Omental fat pad (tissue), 4 donors: ENCODE measurements around the gene ZBTB43. TPM values are rescaled to one million over a fixed set of nuclear protein-coding genes. Genes with fewer than 3 reads are reported as not detected.
A peak's percentile ranks its signal among the peaks of the same experiment; 100 is the strongest.
"Not testable (repeated sequence)": the region's sequence is repeated elsewhere in the genome, so short reads cannot be mapped to it uniquely, and the experiment has no call there.

Experiments used
- ATAC-seq: fragments of 150-250 bp; one replicate; pipeline ENCODE4 v1.9.1; 2016; ENCODE audit warnings: mild to moderate bottlenecking, moderate library complexity; ENCODE audit not compliant: low FRiP score
- DNase-seq: peaks from one replicate; pipeline ENCODE4 v3.0.0-alpha.2; 2019; ENCODE audit warnings: low spot score
- CTCF ChIP-seq, 3 donors: fragments of 450-650 bp; IDR thresholded peaks; one replicate each; pipeline ENCODE4 v1.5.1; 2016 to 2017; ENCODE audit warnings: antibody characterized with exemption in 3 of 3, mild to moderate bottlenecking in 3 of 3, moderate library complexity in 2 of 3
- total RNA-seq, 4 donors: library from RNA; depleted of rRNA; stranded (reverse); fragments of >200 nt; gene quantifications; one replicate each; pipeline ENCODE4 v1.1.0, GENCODE V29; 2016

The ZBTB43 gene
- total RNA-seq, 4 donors from 2014 or later = 11.2 to 28.8 (median 13.7) TPM

DNA sequence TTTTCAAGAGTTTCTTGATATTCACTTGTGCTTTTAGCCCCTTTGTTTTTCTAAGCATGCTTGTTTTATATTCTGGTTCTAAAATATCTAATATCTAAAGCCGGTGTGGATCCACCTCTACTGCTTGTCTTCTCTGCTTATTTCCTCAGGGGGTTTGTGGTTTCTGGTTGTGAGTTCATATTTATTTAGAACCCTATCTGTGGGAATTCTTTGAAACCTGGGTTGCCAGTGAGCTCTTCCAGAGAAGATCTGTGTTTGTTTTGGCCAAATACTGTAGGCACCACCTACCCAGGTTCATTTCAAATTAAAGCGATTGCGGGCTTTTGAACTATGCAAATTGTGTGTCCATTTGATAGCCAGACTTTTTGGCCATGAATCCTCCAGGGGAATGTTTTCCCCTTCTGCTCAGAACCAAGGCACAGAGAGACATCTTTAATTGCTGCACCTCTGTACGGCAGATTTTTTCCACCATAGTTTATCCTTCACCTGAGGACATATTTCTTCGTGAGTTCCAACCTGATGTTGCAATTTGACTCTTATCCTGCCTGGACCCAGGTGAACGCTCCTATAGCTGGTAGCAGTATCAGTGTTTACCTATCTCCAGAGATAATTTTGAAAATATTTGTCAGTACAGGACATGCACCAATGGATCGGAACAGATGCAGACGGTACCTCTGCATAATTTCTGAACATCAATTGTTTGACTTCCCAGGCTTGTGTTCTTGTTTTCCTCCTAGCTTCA is 2.4 kb upstream of the ZBTB43 start:
- no peak for DNase-seq
- TF ChIP-seq CTCF (IDR thresholded peaks at IDR 0.05) = no peak
- ATAC-seq = no peak

- no peak for ATAC-seq
- no peak for TF ChIP-seq CTCF (IDR thresholded peaks at IDR 0.05)
- DNase-seq = no peak
These were observed 593 bp upstream of the ZBTB43 start for GRCh38 chr9:126804198-126804695.

- TF ChIP-seq CTCF (IDR thresholded peaks at IDR 0.05) = no peak
- ATAC-seq = peak; percentile 64
- DNase-seq = peak; percentile 50
These were observed 868 bp downstream of the ZBTB43 start for GRCh38 chr9:126805554-126806262.

DNA sequence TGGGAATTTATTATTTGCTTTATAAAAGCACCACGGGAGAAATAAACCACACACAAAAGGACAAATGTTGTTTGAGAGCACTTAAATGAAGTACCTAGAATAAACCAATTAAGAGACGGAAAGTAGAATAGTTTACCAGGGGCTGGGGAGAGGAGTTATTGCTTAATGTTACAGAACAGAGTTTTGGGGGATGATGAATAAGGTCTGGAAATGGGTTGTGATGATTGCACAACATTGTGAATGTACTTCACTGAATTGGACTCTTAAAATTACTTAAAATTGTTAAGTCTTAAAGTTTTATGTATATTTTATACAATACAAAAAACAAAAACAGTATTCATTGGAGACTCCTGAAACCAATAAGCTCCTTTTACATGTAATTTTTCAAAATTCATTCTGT is 1.5 kb downstream of the ZBTB43 start:
- DNase-seq (no peak), ATAC-seq (peak; percentile 27)
- no peak for TF ChIP-seq CTCF (IDR thresholded peaks at IDR 0.05)

DNA sequence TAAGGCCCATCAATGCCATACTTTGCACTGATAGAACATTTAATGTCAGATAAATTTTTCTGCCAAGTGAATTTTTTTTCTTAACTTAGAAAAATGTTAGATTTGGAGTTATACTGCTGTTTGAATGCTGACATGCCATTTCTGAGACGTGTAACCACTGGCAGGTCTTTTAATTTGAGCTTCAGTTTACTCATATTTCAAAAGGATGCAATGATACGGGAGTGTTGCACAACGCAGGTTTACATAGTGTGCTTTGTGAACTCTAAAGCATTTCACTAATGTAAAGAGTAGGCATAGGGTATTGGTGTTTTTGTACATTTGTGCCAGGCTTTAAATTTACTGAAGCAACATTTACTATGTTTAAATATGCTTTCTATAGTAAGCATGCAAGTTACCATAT is 4.2 kb downstream of the ZBTB43 start:
- TF ChIP-seq CTCF (IDR thresholded peaks at IDR 0.05) = no peak
- no peak for ATAC-seq
- DNase-seq = no peak

GRCh38 chr9:126810221-126810620 is 5.4 kb downstream of the ZBTB43 start:
- not testable (repeated sequence) for ATAC-seq

GRCh38 chr9:126813072-126813471 is 8.2 kb downstream of the ZBTB43 start:
- TF ChIP-seq CTCF (IDR thresholded peaks at IDR 0.05) = no peak
- no peak for ATAC-seq

More at GRCh38 chr9:126810221-126810620, 5.4 kb downstream of the ZBTB43 start:
- DNase-seq = not testable (repeated sequence)

More at GRCh38 chr9:126813072-126813471, 8.2 kb downstream of the ZBTB43 start:
- no peak for DNase-seq
